ENCODE results near the gene UBAP2.

DNA sequence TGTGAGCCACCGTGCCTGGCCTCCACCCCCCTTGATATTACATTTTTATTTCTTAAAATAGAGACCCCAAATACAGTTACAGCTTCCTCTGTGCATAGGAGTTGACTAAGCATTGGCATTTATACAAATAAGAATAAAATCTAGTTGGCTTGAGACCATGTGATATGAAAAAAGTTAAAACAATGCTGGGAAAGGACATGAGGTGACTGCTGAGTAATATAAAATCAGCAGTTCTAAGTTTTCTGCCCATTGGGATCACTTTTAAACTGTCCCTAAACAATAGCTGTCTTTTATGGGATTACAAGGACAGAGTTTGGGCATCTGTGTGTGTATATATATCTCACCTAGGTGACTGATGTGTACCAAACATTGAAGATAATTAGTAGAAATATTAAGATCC lies 135.1 kb downstream of the UBAP2 start:
- TF ChIP-seq, protein P1, sequence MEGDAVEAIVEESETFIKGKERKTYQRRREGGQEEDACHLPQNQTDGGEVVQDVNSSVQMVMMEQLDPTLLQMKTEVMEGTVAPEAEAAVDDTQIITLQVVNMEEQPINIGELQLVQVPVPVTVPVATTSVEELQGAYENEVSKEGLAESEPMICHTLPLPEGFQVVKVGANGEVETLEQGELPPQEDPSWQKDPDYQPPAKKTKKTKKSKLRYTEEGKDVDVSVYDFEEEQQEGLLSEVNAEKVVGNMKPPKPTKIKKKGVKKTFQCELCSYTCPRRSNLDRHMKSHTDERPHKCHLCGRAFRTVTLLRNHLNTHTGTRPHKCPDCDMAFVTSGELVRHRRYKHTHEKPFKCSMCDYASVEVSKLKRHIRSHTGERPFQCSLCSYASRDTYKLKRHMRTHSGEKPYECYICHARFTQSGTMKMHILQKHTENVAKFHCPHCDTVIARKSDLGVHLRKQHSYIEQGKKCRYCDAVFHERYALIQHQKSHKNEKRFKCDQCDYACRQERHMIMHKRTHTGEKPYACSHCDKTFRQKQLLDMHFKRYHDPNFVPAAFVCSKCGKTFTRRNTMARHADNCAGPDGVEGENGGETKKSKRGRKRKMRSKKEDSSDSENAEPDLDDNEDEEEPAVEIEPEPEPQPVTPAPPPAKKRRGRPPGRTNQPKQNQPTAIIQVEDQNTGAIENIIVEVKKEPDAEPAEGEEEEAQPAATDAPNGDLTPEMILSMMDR (IDR thresholded peaks at IDR 0.05), result no peak
- TF ChIP-seq EP300 (IDR thresholded peaks at IDR 0.05), result no peak
- TF ChIP-seq POLR2A (IDR thresholded peaks at IDR 0.05), result no peak

All from ovary (tissue), 3 donors.